PC-9 (cell line): Measurements from ENCODE around the gene PRRC2B.

Experiments used
- CTCF ChIP-seq: fragments of 200-600 bp; sonication (generic); conservative IDR thresholded peaks from 2 replicates; pipeline ENCODE4 v1.6.1; 2017; ENCODE audit warnings: mixed run types, antibody characterized with exemption, mild to moderate bottlenecking, moderate library complexity
- EZH2 ChIP-seq: fragments of 200-600 bp; sonication (generic); IDR thresholded peaks from 2 replicates; pipeline ENCODE4 v1.8.0; 2017; ENCODE audit warnings: antibody characterized with exemption, low read depth

GRCh38 chr9:131500939-131501541 lies 107.2 kb downstream of the PRRC2B start:
- no peak for TF ChIP-seq CTCF
- TF ChIP-seq EZH2, result no peak
